ENCODE data around the gene TMPRSS6.
"Not testable (repeated sequence)": the region's sequence is repeated elsewhere in the genome, so short reads cannot be mapped to it uniquely, and the experiment has no call there.

TMPRSS6 gene

DNA sequence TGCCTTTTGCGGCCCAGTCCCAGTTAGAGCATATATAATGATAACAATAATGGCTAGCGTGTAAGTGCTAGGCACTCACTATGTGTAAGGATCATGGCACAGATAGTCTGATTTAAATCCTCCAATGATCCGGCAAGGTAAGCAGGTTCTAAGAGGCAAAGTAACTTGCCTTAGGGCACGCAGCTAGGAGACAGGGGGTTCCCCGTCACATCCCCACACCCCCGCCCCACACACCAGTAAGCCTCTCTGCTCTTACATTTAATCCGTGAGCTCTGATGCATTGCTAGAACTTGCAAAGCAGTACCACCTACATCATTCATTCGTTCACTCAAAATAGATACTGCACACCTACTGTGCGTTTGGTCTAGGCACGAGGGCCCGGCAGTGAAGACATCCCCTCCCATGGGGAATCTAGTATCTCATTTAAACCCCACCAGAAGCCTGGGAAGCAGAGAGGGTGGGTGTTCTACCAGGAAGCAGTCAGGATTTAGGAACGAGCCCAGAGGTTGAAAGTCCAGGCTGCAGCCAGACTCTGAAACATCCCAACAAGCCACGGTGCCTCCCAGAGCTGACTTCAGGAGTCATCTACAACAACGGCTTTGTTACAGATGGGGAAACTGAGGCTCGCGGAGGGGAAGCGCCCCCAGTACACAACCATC is 20.6 kb downstream of the TMPRSS6 start:
- DNase-seq (ENCODE audit: low read depth), result no peak

DNA sequence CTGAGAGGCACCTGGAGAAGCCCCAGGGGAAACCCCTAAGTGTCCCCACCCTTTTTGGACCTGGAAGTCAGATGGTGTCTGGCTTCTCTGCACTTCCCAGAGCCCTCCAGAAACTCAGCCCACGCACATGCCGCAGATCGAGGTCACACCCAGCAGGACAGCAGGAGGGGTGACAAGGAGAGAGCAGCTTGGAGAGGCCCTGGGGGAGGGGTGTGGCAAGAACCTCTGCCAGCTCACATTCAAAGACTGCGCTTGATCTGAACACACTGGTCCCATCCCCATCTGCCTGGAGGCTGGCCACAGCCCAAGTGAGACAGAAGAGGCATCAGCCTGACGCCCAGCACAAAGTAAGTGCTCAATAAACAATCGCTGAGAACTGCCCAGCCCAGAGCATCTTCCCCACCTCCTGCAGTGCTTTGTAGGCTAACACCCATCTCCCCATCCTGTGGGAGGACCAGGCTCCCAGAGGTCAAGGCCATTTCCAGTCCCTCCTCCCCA is 21.4 kb downstream of the TMPRSS6 start:
- DNase-seq (ENCODE audit: low read depth), result no peak

DNA sequence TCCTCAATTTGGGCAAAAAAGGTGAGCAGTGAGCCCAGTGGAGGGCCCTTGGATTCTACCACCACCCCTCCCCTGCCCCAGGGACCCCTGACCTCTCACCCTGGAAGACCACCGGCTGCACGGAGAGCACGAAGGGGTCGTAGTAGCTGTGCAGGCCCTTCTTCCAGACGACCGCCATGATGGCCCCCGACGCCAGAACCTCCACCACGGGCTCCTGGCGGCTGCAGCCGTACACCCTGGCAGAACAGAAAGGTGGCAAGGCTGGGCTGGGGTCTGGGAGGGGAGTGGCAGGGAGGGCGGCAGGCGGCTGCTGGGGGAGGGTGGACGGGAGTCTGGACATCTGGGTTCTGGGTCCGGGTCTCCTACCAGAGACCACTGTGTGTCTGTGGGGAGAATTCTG is 23.3 kb downstream of the TMPRSS6 start:
- DNase-seq (ENCODE audit: low read depth), result no peak

DNA sequence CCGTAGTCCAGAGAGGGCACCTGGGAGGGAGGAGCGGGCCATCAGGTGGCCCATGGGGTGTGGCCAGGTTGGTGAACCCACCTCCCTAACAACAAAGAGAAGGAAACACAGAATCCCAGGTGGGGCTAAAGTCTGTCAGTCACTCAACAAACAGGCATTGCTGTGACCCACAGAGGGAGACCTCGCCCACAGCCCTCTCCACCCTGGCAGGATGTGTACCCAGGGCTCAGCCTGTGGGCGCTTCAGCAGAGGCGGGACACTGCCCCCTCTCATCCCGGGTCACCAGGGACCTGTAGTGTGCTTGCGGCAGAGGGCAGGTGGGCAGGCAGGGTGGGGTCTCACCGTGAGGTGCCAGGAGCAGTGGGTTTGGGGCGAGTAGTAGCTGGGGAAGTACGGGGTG is 25.1 kb downstream of the TMPRSS6 start:
- no peak for DNase-seq (ENCODE audit: low read depth)

DNA sequence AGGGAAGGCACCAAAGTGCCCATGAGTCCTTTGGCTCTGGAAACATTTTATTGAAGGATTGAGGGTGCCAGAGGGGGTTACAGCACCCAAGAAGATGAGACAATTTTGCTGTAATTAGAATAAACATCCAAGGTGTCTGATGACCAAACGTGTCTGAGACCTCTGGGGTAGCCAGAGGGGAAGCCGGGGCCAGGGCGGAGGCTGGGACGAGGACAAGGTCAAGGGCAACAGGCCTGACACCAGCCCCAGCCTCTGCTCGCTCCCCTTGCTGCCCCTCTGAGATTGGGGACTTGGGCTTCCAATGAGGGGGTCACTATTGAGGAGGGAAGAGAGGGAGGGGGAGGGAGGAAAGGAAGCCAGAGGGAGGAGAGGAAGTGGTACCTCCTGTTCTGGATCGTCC is 25.6 kb downstream of the TMPRSS6 start:
- DNase-seq (ENCODE audit: low read depth), result no peak

DNA sequence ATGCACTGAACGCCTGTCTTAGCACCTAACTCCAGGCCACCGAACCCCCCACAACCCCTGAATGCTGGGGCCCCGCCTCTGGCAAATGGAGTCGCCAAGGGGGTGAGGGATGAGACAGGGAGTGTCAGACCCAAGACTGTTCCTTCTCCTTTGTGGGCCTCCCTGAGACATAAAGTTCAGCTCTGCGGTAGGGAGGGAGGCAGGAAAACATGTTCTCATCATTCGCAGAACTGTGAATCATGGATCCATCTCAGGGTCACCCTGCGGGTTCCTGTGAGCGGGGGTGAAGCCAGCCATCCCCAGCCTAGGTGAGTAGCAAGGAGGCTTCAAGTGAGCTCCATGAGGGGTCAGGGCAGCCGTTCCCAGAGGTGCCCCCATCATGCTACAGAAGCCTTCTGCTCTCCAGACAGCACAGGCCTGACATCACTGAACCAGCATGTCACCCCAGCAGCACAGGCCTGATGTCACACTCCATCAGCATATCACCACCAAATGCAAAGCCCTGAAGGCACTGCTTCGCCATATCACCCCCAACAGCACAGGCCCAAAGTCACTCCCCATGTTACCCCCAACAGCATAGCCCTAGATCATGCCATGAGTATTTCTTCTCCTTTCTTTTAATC is 27.2 kb downstream of the TMPRSS6 start:
- no peak for DNase-seq (ENCODE audit: low read depth)

DNA sequence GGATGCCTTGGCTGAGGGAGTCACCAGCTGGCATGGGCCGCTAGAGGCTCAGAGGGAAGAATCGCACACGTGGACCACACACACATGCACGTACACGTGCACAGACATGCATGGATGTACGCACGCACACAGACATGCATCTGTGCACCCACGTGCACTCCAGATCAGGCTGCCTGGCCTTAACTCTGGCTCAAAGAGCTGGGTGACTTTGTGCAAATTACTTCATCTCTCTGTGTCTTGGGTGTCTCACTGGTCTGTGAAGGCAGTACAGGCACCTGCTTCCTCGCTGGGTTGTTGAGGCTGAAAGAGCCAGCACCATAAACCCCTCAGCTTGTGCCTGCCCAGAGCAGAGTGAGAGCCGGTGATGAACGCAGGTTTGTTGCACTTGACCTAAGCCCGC is 28.7 kb downstream of the TMPRSS6 start:
- no peak for DNase-seq (ENCODE audit: low read depth)

DNA sequence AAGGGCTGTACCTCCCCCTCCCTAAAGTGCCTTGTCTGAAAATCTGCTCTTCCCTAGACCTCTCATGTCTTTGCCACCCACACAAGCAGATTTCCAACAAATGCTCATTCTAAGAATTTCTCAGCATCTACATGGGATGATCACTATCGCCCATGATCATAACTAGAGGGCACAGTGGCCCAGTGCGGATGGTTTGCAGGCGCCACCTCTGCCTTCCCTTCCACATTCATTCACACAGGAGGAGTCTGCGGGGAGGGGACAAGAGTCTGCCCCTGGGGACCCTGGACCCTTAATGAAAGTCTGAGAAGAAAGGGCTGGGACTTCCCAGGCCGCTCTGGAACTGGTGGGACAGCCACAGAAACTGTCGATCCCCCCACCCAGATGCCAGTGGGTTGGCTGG is 29.1 kb downstream of the TMPRSS6 start:
- no peak for DNase-seq (ENCODE audit: low read depth)

DNA sequence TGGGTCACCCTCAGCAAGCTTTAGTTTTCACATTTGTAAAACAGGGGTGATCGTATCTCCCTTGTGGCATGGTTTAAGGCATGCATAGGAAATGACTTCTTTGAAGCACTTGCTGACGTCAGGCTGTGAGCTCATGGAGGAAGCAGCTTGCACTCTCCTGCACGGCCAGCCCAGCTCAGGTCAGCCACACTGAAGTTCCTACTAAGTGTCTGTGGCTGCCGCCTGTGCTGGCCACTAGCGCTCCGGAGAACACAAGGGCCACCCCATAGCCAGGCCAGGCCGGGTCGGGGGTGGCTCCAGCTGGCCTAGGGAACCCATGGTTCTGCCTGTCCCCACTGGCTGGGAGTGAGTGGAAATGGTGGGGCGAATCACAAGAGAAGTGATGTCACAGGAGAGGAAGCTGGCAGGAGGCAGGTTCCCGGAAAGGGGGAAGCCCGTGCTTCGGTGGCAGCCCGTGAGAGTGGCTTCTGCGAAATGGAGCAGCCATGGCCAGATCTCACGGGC is 29.8 kb downstream of the TMPRSS6 start:
- peak; percentile 28 for DNase-seq (ENCODE audit: low read depth)

DNA sequence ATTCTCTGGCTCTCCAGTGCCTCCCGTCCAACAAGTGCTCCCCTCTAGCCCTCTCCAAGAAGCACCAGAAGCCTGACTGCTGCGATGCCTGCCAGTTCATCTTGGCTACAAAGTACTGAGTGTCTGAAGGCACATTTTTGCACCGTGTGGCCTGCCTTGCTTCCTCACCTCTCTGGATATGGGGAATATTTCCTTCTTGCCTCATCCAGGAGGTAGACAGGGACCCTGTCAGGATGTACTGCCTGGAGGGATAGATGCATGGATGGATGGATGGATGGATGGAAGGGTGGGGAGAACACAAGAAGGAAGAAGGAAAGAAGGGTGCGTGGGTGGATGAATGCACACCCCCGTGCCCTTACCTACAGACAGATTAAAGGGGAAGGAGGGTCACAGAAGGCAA is 30.4 kb downstream of the TMPRSS6 start:
- DNase-seq (ENCODE audit: low read depth), result no peak

DNA sequence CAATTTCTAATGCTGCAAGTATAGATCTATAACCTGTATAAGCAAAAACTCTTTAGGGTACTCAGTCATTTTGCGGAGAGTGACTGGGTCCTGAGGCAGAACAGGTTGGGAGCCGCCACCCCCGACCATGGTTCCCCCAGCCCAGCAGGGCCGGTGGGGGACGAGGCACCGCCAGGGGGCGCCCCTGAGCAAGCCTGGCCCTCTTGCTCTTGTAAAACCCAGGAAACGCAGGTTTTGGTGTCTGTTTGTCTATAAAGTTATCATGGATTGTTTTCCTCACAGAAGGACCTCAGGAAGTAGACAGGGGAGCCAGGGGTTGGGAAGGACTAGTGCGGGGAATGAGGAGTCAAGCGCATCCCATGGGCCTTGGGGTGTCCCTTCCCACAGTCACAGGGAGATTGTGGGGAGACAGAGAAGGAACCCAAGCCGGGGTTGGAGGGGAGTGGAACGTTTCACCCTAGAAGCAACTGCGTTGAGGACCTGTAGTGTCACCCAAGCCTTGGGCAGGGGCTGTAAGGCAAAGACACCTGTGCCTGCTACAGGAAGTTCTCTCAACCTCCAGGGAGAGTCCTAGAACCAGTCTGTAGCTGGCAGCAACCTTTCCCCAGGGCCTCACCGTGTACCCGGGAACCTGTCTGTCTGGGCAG is 31.6 kb downstream of the TMPRSS6 start:
- no peak for DNase-seq (ENCODE audit: low read depth)

DNA sequence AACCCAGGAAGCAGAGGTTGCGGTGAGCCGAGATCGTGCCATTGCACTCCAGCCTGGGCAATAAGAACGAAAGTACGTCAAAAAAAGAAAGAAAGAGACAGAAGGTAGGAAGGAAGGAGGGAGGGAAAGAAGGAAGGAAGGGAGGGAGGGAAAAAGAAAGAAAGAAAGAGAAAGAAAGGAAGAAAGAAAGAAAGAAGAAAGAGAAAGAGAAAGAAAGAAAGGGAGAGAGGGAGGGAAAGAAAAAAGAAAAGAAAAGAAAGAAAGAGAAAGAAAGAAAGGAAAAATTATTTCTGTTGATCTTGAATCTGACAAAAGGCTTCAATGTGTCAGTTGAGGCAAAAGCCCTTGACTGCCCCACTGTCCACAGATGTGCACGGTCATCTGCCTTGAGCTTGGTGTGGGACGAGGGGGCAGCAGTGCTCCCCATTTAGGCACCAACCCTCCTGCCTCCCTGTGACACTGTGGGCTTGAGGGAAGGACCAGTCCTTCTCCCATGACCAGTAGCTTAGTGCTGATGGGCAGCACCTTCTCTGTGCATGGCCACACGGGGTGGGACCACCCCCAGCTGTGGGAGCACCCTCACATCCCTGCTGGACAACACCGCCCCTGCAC is 33.6 kb downstream of the TMPRSS6 start:
- DNase-seq (ENCODE audit: low read depth), result no peak

DNA sequence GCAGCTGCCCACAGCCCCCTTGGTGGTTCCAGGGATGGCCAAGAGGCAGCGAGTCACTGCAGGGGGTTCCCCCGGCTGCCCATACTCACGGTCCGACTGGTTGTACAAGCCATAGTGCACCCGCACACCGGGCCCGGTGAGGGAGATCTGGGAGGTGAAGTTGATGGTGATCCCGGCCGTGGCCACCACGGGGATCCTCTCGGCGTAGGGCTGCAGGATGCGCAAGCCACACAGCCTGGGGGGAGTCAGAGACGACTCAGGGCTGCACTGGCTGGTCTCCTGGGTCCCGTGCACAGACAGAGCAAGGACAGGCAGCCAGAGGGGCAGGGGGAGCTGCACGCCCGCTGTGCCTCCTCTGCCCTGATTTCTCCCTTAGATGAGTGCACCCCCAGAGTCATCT is 34.5 kb downstream of the TMPRSS6 start:
- no peak for DNase-seq (ENCODE audit: low read depth)

DNA sequence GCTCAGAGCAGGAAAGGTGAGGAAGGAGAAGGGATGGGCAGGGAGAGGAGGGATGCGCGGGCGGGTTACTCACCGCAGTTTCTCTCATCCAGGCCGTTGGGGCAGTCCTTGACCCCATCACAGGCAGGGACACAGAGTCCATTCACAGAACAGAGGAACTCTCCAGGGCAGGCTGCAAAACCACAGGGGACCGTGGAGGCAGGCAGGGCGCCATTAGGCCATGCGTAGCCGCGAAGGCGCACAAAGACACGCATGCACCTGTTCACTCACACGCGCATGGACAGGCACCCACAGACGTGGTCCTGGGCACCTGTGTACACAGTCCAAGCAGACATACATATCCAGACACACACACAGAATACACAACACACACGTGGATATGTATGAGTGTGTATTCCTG is 35.0 kb downstream of the TMPRSS6 start:
- DNase-seq (ENCODE audit: low read depth), result no peak

DNA sequence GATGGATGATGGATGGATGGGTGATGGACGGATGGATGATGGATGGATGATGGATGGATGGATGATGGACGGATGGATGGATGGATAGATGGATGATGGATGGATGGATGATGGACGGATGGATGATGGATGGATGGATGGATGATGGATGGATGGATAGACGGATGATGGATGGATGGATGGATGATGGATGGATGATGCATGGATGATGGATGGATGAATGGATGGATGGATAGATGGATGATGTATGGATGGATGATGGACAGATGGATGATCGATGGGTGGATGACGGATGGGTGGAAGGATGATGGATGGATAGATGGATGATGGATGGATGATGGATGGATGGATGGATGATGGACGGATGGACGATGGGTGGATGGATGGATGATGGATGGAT is 36.8 kb downstream of the TMPRSS6 start:
- DNase-seq (ENCODE audit: low read depth), result no peak

DNA sequence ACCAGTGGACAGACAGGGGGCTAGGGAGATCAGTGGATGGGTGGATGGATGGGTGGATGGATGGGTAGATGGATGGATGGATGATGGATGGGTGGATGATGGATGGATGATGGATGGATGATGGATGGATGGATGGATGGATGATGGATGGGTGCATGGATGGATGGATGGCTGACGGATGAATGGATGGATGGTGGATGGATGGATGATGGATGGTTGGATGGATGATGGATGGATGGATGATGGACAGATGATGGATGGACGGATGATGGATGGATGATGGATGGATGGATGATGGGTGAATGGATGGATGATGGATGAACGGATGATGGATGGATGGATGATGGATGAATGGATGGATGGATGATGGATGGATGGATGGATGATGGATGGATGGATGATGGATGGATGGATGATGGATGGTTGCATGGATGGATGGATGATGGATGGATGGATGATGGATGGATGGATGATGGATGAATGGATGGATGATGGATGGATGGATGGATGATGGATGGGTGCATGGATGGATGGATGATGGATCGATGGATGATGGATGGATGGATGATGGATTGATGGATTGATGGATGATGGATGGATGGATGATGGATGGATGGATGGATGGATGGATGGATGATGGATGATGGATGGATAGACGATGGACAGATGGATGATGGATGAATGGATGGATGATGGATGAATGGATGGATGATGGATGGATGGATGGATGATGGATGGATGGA is 37.5 kb downstream of the TMPRSS6 start:
- not testable (repeated sequence) for DNase-seq (ENCODE audit: low read depth)

DNA sequence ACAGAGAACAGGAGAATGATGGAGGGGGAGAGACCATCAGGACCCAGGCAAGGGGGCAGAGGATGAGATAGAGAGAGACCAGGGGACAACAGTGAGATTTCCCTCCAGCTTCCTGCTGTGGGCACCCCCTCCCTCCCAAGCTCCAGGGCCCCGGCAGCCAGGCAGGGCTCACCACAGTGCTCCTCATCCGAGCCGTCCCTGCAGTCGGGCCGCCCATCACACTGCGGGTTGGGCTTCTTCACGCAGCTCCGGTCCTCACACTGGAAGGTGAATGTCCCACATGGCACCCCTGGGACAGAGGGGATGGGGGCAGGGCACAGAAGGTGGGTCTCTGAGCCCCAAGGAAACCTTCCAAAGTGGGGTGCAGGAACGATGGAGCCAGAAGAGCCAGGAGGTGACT is 38.8 kb downstream of the TMPRSS6 start:
- DNase-seq (ENCODE audit: low read depth), result no peak

DNA sequence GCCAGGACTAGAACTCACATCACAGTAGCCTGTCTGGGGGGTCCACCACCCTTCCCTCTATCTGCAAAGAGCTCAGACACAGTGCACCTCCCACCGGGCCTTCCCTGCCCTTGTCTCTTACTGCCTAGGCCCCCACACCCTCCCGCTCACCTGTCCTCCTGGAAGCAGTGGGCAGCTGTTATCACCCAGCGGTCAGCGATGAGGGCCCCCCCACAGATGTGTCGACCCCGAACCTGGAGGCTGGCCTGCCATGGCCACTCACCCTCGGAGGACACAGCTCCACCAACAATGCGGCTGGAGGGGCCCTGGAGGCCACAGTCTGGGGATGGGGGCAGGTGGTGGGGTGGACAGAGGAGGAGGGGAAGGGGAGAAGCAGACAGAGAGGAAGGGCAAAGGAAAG is 39.2 kb downstream of the TMPRSS6 start:
- DNase-seq (ENCODE audit: low read depth), result no peak

DNA sequence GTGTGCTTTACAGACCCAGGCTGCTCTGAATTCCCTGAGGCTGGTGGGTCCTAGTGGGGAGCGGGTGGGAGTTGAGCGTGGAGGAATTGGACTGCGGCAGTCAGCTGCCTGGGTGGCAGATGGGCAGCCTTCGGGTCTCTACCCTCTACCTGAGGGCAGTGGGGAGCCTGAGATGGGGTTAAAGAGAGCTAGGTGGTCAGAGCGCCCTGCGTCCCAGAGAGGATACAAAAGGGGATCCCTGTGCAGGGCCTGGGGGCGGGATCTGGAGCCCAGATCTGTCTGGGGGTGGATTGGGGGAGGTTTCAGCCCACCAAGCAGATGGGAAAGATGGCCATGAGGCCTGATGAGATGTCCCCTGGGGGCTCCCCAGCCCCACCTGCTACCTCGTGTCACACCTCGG is 39.8 kb downstream of the TMPRSS6 start:
- DNase-seq (ENCODE audit: low read depth), result no peak

DNA sequence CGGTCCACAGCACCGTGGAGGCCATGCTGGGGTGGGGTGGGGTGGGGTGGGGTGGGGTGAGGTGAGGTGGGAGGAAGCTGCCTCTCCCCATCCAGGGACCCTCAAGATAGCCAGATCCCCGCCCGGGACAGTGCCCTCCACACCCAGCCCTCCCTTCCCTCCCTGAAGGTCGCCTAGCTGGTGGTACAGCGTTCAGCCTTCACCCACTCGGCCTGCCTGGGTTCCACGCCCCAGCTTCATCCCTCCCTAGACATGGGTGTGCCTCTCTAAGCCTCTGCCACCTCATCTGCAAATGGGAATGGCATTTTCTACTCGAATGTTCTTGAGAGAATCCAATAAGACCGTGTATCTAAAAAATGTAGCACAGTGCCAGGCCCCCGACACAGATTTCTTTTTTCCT is 40.2 kb downstream of the TMPRSS6 start:
- no peak for DNase-seq (ENCODE audit: low read depth)

DNA sequence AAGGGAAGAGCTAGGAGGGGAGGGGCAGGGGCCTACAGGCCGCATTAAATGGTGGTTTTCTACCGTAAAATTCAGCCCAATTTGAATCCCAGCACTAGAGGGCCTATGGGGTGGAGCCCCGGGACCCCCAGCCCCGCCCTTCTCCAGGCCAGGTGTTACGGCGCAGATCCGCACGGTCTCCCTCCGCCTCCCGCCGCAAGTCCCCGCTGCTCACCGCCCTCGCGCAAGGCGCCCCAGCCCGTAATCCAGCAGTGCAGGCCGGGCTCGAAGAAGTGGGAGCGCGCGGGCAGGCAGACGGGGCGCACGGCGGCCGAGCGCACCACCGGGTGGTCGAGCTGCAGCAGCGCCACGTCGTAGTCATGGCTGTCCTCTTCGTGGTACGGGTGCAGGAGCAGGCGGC is 40.7 kb downstream of the TMPRSS6 start:
- no peak for DNase-seq (ENCODE audit: low read depth)

DNA sequence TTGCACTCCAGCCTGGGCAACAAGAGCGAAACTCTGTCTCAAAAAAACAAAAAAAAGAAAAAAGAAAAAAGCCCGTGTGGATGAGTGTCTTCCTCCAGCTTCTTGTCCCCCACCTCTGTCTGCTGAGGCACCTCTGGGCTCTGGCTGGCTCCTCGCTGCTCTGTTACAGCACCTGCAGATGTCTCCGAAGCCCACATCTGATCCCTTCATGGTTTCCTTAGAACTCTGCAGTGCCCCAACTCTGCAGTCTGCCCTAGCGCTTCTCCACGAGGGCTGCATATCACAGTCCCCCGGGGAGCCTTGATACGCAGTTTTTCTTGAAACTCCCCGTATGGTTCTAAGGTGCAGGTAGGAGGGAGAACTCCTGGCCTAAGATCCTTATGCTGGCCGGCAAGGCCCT is 42.1 kb downstream of the TMPRSS6 start:
- no peak for DNase-seq (ENCODE audit: low read depth)

All from non-pigmented ciliary epithelial cell (primary cell).